HepG2 (cell line): ENCODE data around the gene STAC. TPM values are rescaled to one million over a fixed set of nuclear protein-coding genes. Genes with fewer than 3 reads are reported as not detected.

Experiments used
- ATAC-seq: fragments of 200-7000 bp; cut with Tn5 transposase; 3 replicates; pipeline ENCODE4 v1.9.1; 2020; ENCODE audit warnings: mild to moderate bottlenecking, moderate library complexity
- BruUV-seq: library from RNA; stranded (reverse); fragments of 400-500 nt; replicated peaks from 2 replicates; lab custom pipeline; 2021; lab: Mats Ljungman, UMichigan
- CTCF ChIA-PET: fragments of 300-600 bp; formaldehyde crosslinking; extraction: SDS; loops from one replicate; lab custom pipeline; 2021; ENCODE audit warnings: low total read pairs, inconsistent platforms, low intra/inter-chr PET ratio; lab: Yijun Ruan, JAX
- POLR2A ChIA-PET: fragments of 350-600 bp; sonication (Branson Sonifier 250); formaldehyde crosslinking; loops from one replicate; lab custom pipeline; 2020; ENCODE audit warnings: antibody characterized with exemption, inconsistent platforms; lab: Yijun Ruan, JAX
- DNase-seq: peaks from one replicate; pipeline ENCODE4 v3.0.0-alpha.2; 2015; ENCODE audit warnings: low spot score
- FAIRE-seq: peaks from 3 replicates; lab custom pipeline; 2011; peaks lifted over from hg19 to GRCh38; lab: Jason Lieb, UNC
- H2AFZ ChIP-seq: one replicate; pipeline ENCODE4 v1.6.1; 2011; ENCODE audit warnings: low read length, inconsistent platforms
- H3K27ac ChIP-seq: fragments of 300-600 bp; 3 replicates; pipeline ENCODE4 v1.8.0; 2011; ENCODE audit warnings: mixed run types, mild to moderate bottlenecking, mixed read lengths, low read length, inconsistent platforms; ENCODE audit not compliant: insufficient read depth; ENCODE audit errors: extremely low read length
- H3K27me3 ChIP-seq, 2 experiments: fragments of 200-600 bp in 1 of 2; 2 replicates in 1 of 2; 3 replicates in 1 of 2; pipeline versions ENCODE4 v1.6.0 to v1.8.0; 2011; ENCODE audit warnings: low read length in 2 of 2, mild to moderate bottlenecking in 2 of 2, moderate library complexity in 2 of 2, inconsistent platforms in 1 of 2; ENCODE audit not compliant: insufficient read depth in 2 of 2, control insufficient read depth in 1 of 2
- H3K36me3 ChIP-seq, 2 experiments: fragments of 200-600 bp in 1 of 2; replicated peaks in 1 of 2; 2 replicates in 1 of 2; 3 replicates in 1 of 2; pipeline versions ENCODE4 v1.5.1 to v1.8.0; 2011; ENCODE audit warnings: low read length in 2 of 2, inconsistent platforms in 1 of 2; ENCODE audit not compliant: insufficient read depth in 2 of 2, control insufficient read depth in 1 of 2
- H3K4me1 ChIP-seq: 2 replicates; pipeline ENCODE4 v1.5.1; 2012; ENCODE audit warnings: low read length, inconsistent platforms; ENCODE audit not compliant: insufficient read depth
- H3K4me2 ChIP-seq: 2 replicates; pipeline ENCODE4 v1.6.0; 2011; ENCODE audit warnings: low read depth, low read length, inconsistent platforms
- H3K4me3 ChIP-seq, 3 experiments: fragments of 200-600 bp in 1 of 3; sonication (generic), shearing (Covaris generic) in 1 of 3; replicated peaks in 1 of 3; 2 replicates each; pipeline ENCODE4 v1.5.1; 2011 to 2016; ENCODE audit warnings: low read length in 3 of 3, inconsistent platforms in 2 of 3, low read depth in 2 of 3, mild to moderate bottlenecking in 2 of 3, control low read depth in 1 of 3, mixed read lengths in 1 of 3; ENCODE audit not compliant: insufficient read depth in 1 of 3
- H3K79me2 ChIP-seq: one replicate; pipeline ENCODE4 v1.6.1; 2011; ENCODE audit warnings: low read length, inconsistent platforms; ENCODE audit not compliant: insufficient read depth
- H3K9ac ChIP-seq: 2 replicates; pipeline ENCODE4 v1.6.0; 2011; ENCODE audit warnings: mild to moderate bottlenecking, low read depth, low read length, inconsistent platforms; ENCODE audit not compliant: insufficient read depth
- H3K9me3 ChIP-seq: 2 replicates; pipeline ENCODE4 v1.5.1; 2012; ENCODE audit warnings: mild to moderate bottlenecking, low read length
- H4K20me1 ChIP-seq: 2 replicates; pipeline ENCODE4 v1.6.0; 2011; ENCODE audit warnings: inconsistent platforms, mild to moderate bottlenecking, low read length, moderate library complexity; ENCODE audit not compliant: insufficient read depth
- CENPT ChIP-seq: sonication (generic); formaldehyde crosslinking; IDR thresholded peaks from 2 replicates; pipeline ENCODE4 v1.8.0; 2022; ENCODE audit warnings: low read depth, mild to moderate bottlenecking, moderate library complexity, missing genetic modification reagents
- GATAD1 ChIP-seq: IDR thresholded peaks from 2 replicates; pipeline ENCODE4 v1.6.1; 2016; ENCODE audit warnings: missing genetic modification reagents, missing compliant biosample characterization
- KLF9 ChIP-seq: IDR thresholded peaks from 2 replicates; pipeline ENCODE4 v1.6.1; 2016; ENCODE audit warnings: low read depth
- RBM22 ChIP-seq: fragments of 200-400 bp; formaldehyde crosslinking; optimal IDR thresholded peaks from 2 replicates; pipeline ENCODE3; 2017; ENCODE audit warnings: mild to moderate bottlenecking, low read length, moderate library complexity
- SIN3A ChIP-seq: IDR thresholded peaks from 2 replicates; pipeline ENCODE4 v1.6.1; 2011; ENCODE audit warnings: low read depth, mild to moderate bottlenecking, control low read depth, low read length, borderline replicate concordance
- TEAD3 ChIP-seq: optimal IDR thresholded peaks from 2 replicates; pipeline ENCODE3; 2016; ENCODE audit warnings: borderline replicate concordance
- ZFP41 ChIP-seq: sonication (generic); formaldehyde crosslinking; IDR thresholded peaks from 2 replicates; pipeline ENCODE4 v1.4.0; 2020; ENCODE audit warnings: mild to moderate bottlenecking, missing genetic modification reagents, borderline replicate concordance
- ZNF644 ChIP-seq: IDR thresholded peaks from 2 replicates; pipeline ENCODE4 v1.6.1; 2016; ENCODE audit warnings: low read depth
- WGBS: methylation state at CpG from one replicate; pipeline ENCODE4 v1.1.6; 2017; ENCODE audit warnings: low lambda C conversion rate; 5-methylcytosine and 5-hydroxymethylcytosine counted together
- in situ Hi-C: cut with HindIII; loops from 2 replicates; pipeline ENCODE4 v1.10.0; 2017; ENCODE audit warnings: low pct_unique_long_range_greater_than_20kb; ENCODE audit not compliant: extremely low pct_ligation_motif_present
- intact Hi-C: fragments of 100-400 bp; cut with micrococcal nuclease; formaldehyde crosslinking; loops from one replicate; pipeline ENCODE4 v1.10.0; 2022; ENCODE audit not compliant: unreplicated experiment
- polyA plus RNA-seq, 8 experiments: library from polyadenylated mRNA; depleted of rRNA in 3 of 8; stranded (reverse) in 7 of 8; unstranded in 1 of 8; fragments of >200 nt; fragmentation: Illumina TruSeq in 4 of 8; extraction: Trizol in 4 of 8; gene quantifications; 2 replicates each; pipeline versions ENCODE4 v1.2.1 to v1.2.3, GENCODE V29; 2011 to 2016; ENCODE audit warnings: low read depth in 4 of 8, missing spikeins in 1 of 8, mixed read lengths in 1 of 8; ENCODE audit not compliant: insufficient read depth in 1 of 8
- total RNA-seq, 5 experiments: library from RNA; depleted of rRNA; stranded (reverse); fragments of >200 nt; fragmentation: Illumina TruSeq; extraction: Trizol; gene quantifications; 2 replicates each; pipeline ENCODE4 v1.2.3, GENCODE V29; 2016; ENCODE audit warnings: low read depth in 1 of 5
- TF ChIP-seq, protein P1 (sequence below): sonication (generic); formaldehyde crosslinking; IDR thresholded peaks from 2 replicates; pipeline ENCODE4 v1.5.0; 2020; ENCODE audit warnings: missing genetic modification reagents, mild to moderate bottlenecking, borderline replicate concordance
- TF ChIP-seq, protein P2 (sequence below): sonication (generic); formaldehyde crosslinking; conservative IDR thresholded peaks from 2 replicates; pipeline ENCODE4 v1.8.1; 2023; ENCODE audit warnings: missing genetic modification reagents

The STAC gene
- total and polyA plus RNA-seq, 2 of the 13 experiments (the other 11 are each of a cell fraction or from before 2014, with no cell fraction given) = not detected

DNA sequence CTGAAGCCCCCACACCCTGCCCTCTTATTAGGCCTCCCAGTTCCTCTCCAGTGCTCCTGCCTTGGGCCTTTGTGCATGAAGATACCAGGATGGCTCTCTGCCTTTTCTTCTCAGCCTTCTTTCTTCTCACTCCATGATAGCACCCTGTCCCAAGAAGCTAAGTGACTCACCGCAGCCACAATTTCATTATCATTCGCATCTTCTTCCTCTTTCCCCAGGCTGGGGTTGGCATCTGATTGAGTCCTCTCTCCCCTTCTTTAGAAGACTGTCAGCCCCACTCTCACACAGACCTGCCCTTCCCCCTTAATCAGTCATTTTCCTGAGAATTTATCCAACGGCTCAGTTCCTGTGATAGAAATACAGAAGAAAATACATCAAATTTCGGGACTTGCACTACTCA lies 102.0 kb downstream of the STAC start (continued):
- no peak for TF ChIP-seq RBM22
- no peak for TF ChIP-seq KLF9
- TF ChIP-seq GATAD1 (CRISPR knock-in tag) = no peak
- TF ChIP-seq, protein P1, sequence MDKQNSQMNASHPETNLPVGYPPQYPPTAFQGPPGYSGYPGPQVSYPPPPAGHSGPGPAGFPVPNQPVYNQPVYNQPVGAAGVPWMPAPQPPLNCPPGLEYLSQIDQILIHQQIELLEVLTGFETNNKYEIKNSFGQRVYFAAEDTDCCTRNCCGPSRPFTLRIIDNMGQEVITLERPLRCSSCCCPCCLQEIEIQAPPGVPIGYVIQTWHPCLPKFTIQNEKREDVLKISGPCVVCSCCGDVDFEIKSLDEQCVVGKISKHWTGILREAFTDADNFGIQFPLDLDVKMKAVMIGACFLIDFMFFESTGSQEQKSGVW (CRISPR knock-in tag) = no peak
- TF ChIP-seq TEAD3 (CRISPR knock-in tag) = no peak
- TF ChIP-seq, protein P2, sequence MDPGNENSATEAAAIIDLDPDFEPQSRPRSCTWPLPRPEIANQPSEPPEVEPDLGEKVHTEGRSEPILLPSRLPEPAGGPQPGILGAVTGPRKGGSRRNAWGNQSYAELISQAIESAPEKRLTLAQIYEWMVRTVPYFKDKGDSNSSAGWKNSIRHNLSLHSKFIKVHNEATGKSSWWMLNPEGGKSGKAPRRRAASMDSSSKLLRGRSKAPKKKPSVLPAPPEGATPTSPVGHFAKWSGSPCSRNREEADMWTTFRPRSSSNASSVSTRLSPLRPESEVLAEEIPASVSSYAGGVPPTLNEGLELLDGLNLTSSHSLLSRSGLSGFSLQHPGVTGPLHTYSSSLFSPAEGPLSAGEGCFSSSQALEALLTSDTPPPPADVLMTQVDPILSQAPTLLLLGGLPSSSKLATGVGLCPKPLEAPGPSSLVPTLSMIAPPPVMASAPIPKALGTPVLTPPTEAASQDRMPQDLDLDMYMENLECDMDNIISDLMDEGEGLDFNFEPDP = no peak

DNA sequence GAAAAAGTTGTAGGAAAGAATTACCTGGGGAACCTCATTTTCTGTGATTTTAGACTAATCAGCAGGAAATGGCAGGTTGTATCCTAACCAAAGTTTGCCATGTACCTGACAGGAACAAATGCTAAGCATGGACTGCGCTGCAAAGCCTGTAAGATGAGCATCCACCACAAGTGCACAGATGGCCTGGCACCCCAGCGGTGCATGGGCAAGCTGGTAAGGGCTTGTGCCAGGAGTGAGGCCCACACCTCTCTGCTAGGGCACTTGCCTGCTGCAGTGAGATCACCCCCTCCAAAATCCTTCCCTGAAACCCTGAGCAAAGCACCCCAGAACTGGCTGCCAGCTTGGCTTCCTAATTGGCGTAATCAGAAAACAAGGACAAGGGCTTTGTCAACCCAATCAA lies 102.6 kb downstream of the STAC start:
- intact Hi-C loops (no loop called here), in situ Hi-C loops (no loop called here)
- WGBS = 12% methylated on average over 3 of the region's 3 CpGs
- no peak overlapping the region for H3K4me2 ChIP-seq
- H3K4me3 ChIP-seq = no peak overlapping the region
- H2AFZ ChIP-seq = no peak overlapping the region
- no peak overlapping the region for H3K9ac ChIP-seq
- H3K79me2 ChIP-seq = no peaks in the 10 kb centered on the region
- ATAC-seq (no peak), DNase-seq (no peak), FAIRE-seq (no peak)
- no peaks in the 10 kb centered on the region for H3K36me3 ChIP-seq
- TF ChIP-seq ZNF644 (CRISPR knock-in tag) (no peak), SIN3A (no peak), CENPT (CRISPR knock-in tag) (no peak), ZFP41 (CRISPR knock-in tag) (no peak)
- no peaks in the 10 kb centered on the region for H4K20me1 ChIP-seq
- no peaks in the 10 kb centered on the region for H3K27me3 ChIP-seq
- no peak overlapping the region for H3K27ac ChIP-seq
- BruUV-seq = no TSS peak
- H3K4me1 ChIP-seq = no peaks in the 10 kb centered on the region
- CTCF ChIA-PET = no interaction called here
- peaks cover 26% of the 10 kb centered on the region for H3K9me3 ChIP-seq
- POLR2A ChIA-PET = no interaction called here
